RCC 7860 (cell line): Measurements from ENCODE around the gene DMRTB1.

Experiments
- DNase-seq: peaks from one replicate; pipeline ENCODE4 v3.0.0-alpha.2; 2015; ENCODE audit warnings: low spot score
- FAIRE-seq: peaks from 2 replicates; lab custom pipeline; 2012; peaks lifted over from hg19 to GRCh38; lab: Jason Lieb, UNC

Gene DMRTB1

DNA sequence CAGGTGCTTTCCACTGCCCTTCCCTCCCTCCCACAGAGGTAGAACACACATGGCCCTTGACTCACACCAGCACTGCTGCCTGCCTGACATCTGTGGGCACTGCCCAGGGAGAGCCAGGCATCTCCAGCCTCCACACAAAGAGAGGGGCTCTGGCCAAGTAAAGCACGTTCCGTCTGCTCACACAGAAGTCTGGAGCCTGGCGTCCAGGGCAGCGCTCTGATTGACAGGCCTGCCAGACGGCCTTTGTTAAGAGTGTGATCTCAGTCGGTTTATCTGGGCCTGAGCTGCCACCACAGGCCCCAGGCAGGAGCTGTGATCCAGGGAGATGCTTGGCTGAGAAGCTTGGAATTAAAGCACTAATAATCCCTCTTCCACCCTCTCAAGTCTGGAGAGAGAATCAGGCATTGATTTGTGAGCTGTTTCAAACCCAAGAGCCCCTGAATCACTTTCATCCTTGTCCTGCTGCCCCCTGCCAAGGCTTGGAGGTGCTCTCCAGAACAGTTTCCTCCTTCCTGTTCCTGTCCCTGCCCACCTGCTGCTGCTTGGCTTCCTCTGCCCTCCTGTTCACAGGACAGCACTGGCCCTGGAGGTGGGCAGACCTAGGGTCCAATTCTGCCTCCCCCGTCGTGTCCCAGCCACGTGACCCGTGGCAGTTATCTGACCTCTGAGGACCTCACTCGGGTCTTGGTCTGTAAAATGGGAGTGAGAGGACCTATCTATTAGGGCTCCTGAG, 3.7 kb downstream of the DMRTB1 start:
- no peak for FAIRE-seq
- no peak for DNase-seq

DNA sequence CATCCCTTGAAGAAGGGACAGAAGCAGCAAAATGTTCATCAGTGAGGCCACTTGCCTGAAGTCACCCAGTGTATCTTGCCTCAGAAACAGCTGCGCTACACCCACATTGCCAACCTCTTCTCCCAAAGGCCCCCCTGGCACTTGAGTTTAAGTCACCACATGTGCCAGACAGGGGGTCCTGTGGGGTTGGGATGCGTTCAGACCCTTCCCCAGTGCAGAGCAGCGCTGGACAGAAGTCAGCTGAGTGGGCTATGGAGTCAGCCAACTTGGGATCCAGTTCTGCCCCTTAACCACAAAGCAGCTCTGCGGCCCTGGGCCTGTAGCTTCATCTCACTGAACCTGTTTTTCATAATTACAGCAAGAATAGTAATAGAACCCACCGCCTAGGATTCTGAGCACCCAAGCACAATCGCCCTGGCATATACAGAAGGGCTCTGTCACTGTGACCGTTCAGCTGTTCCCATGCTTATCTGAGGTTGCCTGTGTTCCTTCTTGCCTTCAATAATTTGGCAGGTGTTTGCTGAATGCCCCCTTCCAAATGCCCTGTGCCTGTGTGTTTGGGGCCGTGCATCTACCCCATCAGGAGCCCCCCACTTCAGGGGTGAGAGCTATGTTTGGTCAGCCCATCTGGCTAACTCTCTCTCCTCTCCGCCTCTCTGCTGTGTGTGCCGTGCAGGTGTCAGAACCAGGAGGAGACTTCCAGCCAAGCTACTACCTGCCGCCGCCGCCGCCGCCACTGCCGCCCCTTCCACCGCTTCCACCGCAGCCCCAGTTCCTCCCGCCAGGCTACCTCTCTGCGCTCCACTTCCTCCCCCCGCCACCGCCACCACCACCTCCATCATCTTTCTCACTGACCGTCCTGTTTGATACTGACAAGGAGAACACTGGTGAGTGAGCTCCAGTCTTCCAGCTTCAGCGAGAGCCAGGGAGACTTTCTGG, 5.0 kb downstream of the DMRTB1 start:
- FAIRE-seq, result no peak
- no peak for DNase-seq

DNA sequence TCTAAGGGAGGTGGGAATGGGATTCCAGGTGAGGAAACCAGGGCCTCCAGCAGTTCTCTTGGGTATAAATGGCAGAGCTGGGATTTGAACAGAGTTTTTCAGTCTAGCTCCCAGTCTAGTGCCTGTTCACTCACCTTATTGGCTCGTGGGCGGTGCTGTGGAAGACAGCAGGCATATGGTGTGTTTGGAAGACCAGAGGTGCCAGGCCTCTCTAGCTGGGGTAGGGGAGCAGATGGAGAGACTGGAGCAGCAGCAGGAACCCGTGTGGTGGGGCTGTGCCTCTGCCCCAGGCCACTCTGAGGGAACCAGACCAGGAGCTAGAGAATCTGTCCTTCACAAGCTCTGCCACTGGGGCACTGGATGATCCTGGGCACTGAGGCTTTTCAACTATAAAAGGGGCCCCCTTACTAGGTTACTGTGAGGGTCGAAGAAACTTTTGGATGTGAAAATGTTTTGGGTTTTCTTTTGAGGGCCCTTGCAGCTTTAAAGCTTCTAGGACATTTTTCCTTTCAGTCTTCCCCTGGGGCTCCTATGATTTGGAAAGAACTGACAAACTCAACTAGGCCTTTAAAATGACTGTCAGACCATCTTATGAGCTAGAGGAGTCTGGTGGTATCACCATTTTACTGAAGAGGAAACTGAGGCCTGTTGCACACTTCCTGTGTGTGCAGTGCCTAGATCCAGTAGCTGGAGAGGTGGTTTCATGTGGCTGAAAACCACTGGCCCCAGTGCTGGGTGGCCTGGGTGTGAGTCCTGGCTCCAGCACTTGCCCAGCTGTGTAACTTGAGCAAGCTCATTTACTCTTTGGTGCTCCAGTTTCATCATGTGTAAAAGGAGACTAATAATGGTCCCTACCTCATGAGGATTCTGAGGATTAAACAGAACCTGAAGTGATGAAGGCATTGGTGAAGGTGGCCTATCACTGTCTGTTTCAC, 6.1 kb downstream of the DMRTB1 start:
- DNase-seq (no peak), FAIRE-seq (no peak)

DNA sequence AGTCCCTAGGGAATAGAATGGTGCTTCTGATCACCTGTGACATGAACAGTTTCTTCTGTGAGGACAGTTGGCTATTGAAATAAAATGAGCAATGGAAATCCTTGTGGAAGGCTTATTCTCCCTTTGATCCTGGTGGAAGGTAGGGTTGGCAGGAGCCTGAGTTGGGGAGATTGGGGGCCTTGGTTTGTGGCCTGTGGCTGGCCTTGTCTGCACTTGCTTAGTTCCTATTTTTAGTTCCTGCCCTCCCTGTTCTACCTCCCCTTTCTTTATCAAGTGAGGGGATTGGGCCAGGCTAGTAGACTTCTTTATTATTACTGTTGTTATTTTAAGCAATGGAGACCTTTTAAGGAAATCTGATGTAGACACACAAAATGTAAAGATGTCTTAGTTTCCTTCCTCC, 8.2 kb downstream of the DMRTB1 start:
- DNase-seq, result no peak
- FAIRE-seq, result no peak

DNA sequence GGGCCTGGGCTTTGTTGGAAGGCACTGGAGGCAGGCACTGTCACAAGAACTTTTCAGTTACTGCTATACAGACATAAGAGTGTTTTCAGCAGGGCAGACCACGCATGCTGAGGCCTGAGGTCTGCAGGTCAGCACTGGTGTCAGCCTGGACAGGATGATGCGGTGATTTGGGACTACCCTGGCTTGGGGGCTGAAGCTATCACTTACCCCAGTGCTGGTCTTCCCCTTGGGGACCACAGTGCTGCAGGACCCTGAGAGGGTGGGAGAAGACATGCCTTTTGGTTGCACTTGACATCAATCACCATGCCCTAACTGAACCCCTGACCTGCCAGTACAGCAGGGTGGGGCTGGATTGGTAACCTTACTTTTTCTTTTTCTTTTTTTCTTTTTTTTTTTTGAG, 9.2 kb downstream of the DMRTB1 start:
- FAIRE-seq, result no peak
- DNase-seq, result no peak

DNA sequence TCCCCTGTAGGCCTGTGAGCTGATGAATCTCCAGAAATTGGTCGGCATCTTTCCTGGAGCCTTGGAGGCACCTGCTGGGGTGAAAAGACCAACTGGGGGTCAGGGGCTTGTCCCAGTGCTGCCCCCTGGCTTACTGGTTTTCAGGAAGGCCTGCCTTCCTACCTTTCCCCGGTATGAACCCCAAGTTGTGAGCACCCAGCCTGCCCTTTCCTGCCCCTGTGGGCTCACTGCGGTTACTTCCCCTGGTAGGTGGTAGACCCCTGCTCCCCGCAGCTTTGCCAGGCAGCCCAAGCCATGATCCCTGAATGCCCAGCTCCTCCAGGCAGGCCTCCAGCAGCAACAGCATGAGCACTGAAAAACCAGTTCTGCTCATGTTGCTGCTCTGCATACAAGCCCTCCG, 10.2 kb downstream of the DMRTB1 start:
- DNase-seq (no peak), FAIRE-seq (no peak)

DNA sequence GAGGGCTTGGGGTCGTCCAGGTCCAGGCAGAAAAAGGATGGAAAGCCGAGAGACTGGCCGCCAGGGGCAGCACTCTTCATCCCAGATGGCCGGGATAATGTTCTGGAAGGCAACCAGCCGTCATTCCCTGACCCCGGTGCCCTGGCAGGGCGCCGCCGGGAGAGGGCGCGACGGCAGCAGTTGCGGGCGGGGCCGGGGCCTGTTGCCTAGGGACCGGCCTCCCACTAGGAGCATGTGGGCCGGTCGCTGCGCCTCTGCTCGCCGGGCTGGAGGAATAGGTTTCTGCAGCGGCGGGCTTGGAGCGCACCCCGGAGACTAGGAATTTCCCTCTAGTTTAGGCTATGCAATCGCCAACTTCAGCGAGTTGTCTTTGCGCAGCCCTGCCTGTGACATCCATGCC, 11.0 kb downstream of the DMRTB1 start:
- DNase-seq (peak; percentile 34), FAIRE-seq (no peak)

DNA sequence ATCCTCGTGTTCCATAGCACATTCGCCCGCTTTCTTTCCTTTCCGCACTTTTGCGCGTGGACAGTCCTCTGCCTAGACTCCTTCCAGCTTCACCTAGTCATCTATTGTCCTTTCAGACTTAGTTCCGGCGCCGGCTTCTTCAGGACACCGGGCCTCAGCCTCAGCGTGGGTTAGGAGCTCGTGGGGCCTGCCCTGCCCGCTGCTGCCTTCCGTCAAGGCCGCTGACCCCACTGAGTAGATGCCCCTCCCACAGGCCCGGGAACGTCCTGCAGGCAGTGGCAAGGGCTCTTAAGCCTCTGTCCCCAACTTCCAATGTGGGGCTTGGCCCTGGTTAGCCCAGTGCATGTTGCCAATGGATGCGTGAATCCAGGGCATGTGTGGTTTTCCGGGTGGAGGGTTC, 11.4 kb downstream of the DMRTB1 start:
- FAIRE-seq (no peak), DNase-seq (no peak)

DNA sequence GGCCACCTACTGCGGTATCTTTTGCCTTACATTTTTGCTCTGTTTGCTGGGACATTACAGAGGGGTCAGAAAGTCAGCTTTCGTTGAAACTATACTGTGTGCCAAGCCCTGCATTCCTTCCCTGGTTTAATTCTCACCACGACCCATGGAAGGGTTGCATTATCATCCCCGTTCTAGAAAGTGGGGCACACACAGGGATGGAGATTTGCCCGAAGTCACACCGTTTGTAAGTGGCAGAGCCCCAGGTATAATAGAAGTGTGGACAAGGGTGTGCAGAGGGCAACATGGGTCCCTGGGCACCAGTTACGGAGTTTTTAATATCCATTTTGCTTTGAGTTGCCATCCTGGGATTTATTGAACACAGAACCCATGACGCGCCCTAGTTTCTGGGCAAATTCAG, 11.8 kb downstream of the DMRTB1 start:
- DNase-seq, result no peak
- no peak for FAIRE-seq

DNA sequence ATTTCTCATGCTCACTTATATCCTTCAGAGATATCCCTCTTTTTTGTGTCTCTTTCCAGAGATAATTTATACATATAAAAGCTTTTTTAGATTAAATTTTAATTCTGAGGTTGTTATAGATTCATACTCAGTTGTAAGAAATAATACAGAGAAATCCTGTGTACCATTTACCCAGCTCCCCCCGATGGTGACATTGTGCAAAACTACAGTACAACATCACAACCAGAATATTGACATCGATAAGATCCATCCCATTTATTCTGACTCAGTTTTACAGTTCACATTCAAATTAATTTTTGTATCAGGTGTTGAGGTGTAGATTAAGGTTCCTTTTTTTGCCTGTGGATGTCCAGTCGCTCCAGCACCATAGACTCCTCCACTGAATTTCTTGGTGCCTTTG, 14.3 kb downstream of the DMRTB1 start:
- FAIRE-seq (no peak), DNase-seq (no peak)

DNA sequence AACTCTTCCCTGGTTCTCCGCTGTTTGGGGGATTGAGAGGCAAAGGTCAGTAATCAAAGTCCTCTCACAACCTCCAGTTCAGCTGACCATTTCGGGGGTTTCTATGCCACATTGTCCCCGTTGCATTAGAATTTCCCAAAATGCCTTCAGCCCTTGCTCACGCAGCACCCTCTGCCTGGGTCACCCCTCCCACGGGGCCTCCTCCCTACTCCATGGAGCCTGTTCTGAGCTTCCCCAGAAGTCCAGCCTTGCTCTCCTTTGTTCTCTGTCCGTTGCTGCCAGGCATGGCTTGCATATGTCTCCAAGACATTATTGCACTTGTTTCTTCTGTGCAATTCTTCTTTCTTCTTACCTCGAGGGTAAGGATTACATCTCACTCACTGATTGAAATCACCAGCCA, 16.5 kb downstream of the DMRTB1 start:
- no peak for DNase-seq

DNA sequence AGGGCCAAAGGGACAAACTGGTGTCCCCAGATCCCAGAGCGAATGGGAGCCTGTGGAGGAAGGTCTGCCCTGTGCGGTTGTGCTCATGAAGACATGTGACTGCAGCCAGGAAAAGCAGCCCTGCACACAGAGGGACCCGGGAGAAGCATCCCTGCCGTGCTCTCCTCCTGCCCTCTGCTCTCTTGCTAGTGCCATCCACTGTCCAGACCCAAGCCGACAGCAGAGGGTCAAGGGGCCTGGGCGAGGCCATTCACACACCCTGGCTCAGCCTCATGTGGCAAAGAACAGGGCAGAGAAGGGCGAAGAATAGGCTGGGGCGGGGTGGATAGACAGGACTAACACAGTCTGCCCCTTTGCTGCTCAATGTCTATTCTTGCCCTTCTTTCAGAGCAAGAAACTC, 17.4 kb downstream of the DMRTB1 start:
- DNase-seq (no peak), FAIRE-seq (no peak)

More for the DNA sequence above, 16.5 kb downstream of the DMRTB1 start:
- FAIRE-seq, result no peak

DNA sequence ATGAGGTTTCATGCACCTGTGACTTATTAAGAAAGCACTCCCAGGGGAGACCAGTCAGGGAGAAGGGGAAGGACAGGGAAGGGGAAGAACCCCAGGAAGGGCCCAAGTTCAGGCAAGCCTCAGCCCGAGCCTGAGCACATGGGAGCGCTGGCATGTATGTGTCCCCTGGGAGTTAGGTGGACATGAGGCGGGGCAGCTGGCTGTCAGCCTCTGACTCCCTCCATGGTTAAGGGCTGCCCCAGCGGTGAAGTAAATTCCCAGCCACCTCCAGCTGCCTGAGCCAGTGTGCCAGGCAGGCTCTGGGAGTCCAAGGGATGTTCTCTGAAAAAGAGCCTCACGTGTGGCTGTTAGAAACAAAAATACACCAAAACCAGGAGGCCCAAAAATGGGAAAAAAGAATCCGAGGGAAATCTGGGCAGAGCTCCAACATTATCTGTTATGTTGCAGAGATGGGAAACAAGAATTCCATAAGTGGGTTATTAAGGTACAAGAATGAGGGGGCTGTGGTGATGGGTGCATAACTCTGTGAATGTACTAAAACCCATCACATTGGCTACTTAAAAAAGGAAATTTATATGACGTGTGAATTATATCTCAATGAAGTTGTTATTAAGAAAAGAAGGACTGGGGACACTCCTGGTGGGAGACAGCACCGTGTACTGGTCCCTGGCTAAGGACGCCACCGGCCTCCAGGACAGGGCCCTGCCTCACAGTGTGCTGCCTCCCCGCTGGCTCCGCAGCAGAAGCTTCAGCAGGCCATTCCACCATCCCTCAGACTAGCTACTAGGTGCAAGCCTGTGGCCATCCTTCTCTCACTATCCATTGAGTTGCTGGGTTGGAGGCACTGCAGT, 18.7 kb downstream of the DMRTB1 start:
- DNase-seq, result no peak
- no peak for FAIRE-seq

DNA sequence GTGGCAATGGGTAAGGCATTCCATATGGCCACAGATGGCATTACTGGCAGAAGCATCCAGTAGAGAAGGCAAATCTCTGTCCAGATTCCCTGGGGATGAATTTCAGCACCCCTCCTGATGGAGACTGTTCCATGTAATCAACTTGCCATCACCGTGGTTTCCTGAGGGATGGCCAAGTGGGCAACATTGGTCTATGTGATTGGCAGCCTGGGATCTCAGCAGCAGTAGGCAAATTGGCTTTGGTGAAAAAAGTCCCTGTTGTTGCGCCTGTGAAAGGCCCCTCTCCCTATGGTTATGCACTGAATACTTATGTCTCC, 19.3 kb downstream of the DMRTB1 start:
- no peak for FAIRE-seq
- DNase-seq, result no peak

DNA sequence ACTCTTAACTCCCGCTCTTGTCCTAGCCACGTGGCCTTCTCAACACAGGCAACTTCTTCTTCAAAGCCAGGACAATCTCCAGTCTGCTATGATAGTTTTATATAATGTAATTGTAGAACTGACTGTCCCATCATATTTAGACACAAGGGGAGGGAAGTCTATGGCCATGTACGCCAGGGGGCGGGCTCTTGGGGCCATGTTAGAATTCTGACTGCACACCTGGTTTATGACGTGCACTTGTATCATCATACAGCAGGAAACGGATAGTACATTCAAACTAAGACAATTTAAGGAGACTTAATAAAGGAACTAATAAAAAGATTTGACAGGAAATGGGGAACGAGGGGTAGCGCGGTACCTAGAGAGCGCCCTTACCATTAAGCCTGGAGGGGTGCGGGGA, 21.5 kb downstream of the DMRTB1 start:
- FAIRE-seq (no peak), DNase-seq (no peak)

DNA sequence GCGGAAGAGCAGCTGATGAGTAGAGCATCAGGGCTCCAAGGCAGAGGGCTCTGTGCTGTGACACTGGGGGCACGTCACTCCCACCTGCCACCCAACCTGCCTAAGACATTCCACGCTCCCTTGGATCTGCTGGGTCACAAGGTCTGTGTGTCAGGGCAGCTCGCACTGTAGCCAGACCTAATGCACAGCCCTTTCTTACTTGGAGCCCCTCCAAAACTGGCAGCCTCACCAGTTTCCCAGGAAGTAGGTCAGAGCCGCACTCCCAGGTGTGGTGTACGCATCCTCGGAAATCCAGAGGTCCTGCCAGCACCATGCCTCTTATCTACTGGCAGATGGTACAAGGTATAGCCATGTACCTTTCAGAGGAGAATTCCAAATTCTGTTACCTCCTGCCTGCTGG, 22.3 kb downstream of the DMRTB1 start:
- DNase-seq (no peak), FAIRE-seq (no peak)

DNA sequence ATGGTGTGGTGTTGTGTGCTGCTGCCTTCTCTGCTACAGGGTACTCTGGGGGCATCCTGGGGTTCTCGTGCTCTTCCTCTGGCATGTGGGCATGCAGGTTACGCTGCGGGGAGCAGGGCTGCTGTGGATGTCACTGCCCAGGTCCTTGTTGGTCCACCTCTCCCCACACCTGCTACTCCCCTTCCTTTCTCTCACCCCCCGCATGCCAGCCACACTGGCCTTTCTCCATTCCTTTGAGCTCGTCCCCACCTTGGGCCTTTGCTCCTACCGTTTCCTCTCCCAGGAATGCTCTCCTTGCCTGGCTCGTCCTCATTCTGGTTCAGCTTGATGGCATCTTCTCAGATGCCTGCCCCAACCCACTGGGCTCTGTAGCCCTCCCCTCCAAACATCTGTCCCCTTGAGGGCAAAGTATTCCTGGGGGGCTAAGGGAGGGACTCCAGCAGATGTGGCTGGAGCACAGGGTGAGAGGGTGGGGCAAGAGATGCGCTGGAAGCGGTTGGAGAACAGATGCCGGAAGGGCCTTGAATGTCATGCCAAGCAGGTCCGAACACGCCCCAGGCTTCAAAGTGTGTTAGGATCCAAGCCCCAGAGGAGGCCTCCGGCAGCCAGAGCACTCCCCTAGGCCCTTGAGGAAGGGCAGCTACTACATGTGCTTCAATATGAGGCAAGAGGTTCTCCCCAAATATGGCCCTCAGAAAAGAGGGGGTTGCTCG, 23.4 kb downstream of the DMRTB1 start:
- DNase-seq (no peak), FAIRE-seq (no peak)

DNA sequence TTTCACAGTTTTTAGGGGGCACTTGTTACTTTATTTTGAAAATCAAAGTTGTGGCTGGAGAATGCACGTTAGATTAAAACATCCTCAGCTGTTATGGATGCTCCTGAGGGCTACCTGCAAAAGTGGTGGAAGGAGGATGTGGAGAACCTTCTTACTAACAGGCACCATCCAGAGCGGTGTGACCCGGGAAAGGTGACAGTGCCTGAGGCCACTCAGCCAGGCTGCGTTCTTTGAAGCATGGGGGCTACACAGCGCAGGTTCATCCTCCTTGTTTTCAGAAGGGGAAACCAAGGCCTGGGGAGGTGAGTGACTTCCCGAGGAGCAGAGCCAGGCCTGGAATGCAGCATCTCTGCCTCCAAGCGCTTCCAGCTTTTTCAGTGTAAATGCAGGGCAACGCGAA, 24.0 kb downstream of the DMRTB1 start:
- FAIRE-seq (no peak), DNase-seq (no peak)

DNA sequence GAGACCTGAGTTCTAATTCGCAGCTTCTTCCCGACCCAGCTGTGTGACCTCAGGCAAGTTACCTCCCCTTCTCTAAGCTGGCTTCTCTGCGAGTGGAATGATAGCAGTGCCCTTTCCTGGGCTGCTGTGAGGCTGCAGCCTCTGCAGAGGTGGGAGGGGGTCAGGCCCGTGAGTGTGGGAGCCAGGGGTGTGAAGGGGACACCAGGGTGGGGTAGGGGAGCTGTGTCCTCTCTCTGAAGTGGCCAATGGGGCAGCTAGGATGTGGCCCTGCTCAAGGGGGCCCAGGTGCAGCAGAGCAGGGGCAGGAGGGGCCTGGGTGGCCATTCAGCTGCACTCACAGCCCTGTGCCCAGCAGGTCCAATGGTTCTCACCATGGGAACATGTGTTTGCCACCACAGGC, 24.5 kb downstream of the DMRTB1 start:
- no peak for FAIRE-seq
- DNase-seq, result no peak
